ENCODE data around the gene KIAA1755. TPM values are rescaled to one million over a fixed set of nuclear protein-coding genes. Genes with fewer than 3 reads are reported as not detected.

Gene KIAA1755
- total and polyA plus RNA-seq, 2 experiments from 2014 or later: 4.0 to 5.1 TPM

GRCh38 chr20:38200646-38201045 lies 59.9 kb downstream of the KIAA1755 start:
- in situ Hi-C loops (cut with MboI): no loop called here
- no peak overlapping the region for H3K27ac ChIP-seq
- no peak overlapping the region for H3K4me2 ChIP-seq (ENCODE audit: unreplicated experiment)
- no peaks in the 10 kb centered on the region for H3K79me2 ChIP-seq (ENCODE audit: insufficient read depth)
- no peaks in the 10 kb centered on the region for H3K36me3 ChIP-seq (ENCODE audit: low read depth)
- no peak for TF ChIP-seq EZH2 (IDR thresholded peaks at IDR 0.05; ENCODE audit: insufficient read depth, poor library complexity, severe bottlenecking)
- no peak for TF ChIP-seq EZH2phosphoT487 (IDR thresholded peaks at IDR 0.05; ENCODE audit: insufficient read depth, low read depth)
- peaks cover 16% of the 10 kb centered on the region; the same call in 1 of the 2 replicates for H3F3A ChIP-seq (ENCODE audit: insufficient read depth)
- 66 to 73% methylated on average over 3 of the region's 3 CpGs for WGBS, 2 experiments (ENCODE audit: low coverage in 1 of 2, low lambda C conversion rate in 2 of 2, missing lambda C conversion rate in 2 of 2)
- H2AFZ ChIP-seq: no peak overlapping the region
- H3K9me2 ChIP-seq (ENCODE audit: insufficient read depth): no peaks in the 10 kb centered on the region
- H3K4me1 ChIP-seq (ENCODE audit: insufficient read depth): peaks cover 17% of the 10 kb centered on the region; the same call in 1 of the 2 replicates
- no peak for DNase-seq
- H3K9me3 ChIP-seq (ENCODE audit: low read depth): no peaks in the 10 kb centered on the region
- H3K4me3 ChIP-seq: no peak overlapping the region
- H3K9ac ChIP-seq: no peak overlapping the region
- no peaks in the 10 kb centered on the region for H3K27me3 ChIP-seq (replicated peaks; ENCODE audit: insufficient read depth)
- H4K20me1 ChIP-seq (ENCODE audit: insufficient read depth): no peaks in the 10 kb centered on the region

- Histone ChIP-seq H3K27ac (no peak overlapping the region), H3F3A (ENCODE audit: insufficient read depth) (peaks cover 16% of the 10 kb centered on the region; the same call in 1 of the 2 replicates), H3K9me2 (ENCODE audit: insufficient read depth) (no peaks in the 10 kb centered on the region), H3K4me2 (ENCODE audit: unreplicated experiment) (no peak overlapping the region), H3K4me3 (no peak overlapping the region), H2AFZ (no peak overlapping the region), H3K4me1 (ENCODE audit: insufficient read depth) (peaks cover 17% of the 10 kb centered on the region; the same call in 1 of the 2 replicates), H3K79me2 (ENCODE audit: insufficient read depth) (no peaks in the 10 kb centered on the region), H3K9me3 (ENCODE audit: low read depth) (no peaks in the 10 kb centered on the region), H3K9ac (no peak overlapping the region), H3K27me3 (replicated peaks; ENCODE audit: insufficient read depth) (no peaks in the 10 kb centered on the region), H4K20me1 (ENCODE audit: insufficient read depth) (no peaks in the 10 kb centered on the region), H3K36me3 (ENCODE audit: low read depth) (no peaks in the 10 kb centered on the region)
- WGBS, 2 experiments (ENCODE audit: low coverage in 1 of 2, low lambda C conversion rate in 2 of 2, missing lambda C conversion rate in 2 of 2): 96 to 98% methylated on average over 14 of the region's 14 CpGs
- DNase-seq: no peak
- in situ Hi-C loops (cut with MboI): no loop called here
- TF ChIP-seq EZH2 (IDR thresholded peaks at IDR 0.05; ENCODE audit: insufficient read depth, poor library complexity, severe bottlenecking): no peak
Measured at GRCh38 chr20:38199501-38200390, 60.8 kb downstream of the KIAA1755 start.

GRCh38 chr20:38198238-38198861 lies 62.2 kb downstream of the KIAA1755 start:
- TF ChIP-seq EZH2phosphoT487 (IDR thresholded peaks at IDR 0.05; ENCODE audit: insufficient read depth, low read depth) (no peak), EZH2 (IDR thresholded peaks at IDR 0.05; ENCODE audit: insufficient read depth, poor library complexity, severe bottlenecking) (no peak)
- Histone ChIP-seq H3K9me2 (ENCODE audit: insufficient read depth) (no peaks in the 10 kb centered on the region), H3F3A (ENCODE audit: insufficient read depth) (peaks cover 6% of the 10 kb centered on the region; the same call in 1 of the 2 replicates), H3K36me3 (ENCODE audit: low read depth) (no peaks in the 10 kb centered on the region), H3K4me3 (no peak overlapping the region), H2AFZ (no peak overlapping the region), H3K9me3 (ENCODE audit: low read depth) (no peaks in the 10 kb centered on the region), H3K4me2 (ENCODE audit: unreplicated experiment) (no peak overlapping the region), H3K9ac (no peak overlapping the region), H3K27ac (no peak overlapping the region), H3K27me3 (replicated peaks; ENCODE audit: insufficient read depth) (no peaks in the 10 kb centered on the region), H3K4me1 (ENCODE audit: insufficient read depth) (peaks cover 17% of the 10 kb centered on the region; the same call in 1 of the 2 replicates), H3K79me2 (ENCODE audit: insufficient read depth) (no peaks in the 10 kb centered on the region), H4K20me1 (ENCODE audit: insufficient read depth) (no peaks in the 10 kb centered on the region)
- WGBS, 2 experiments (ENCODE audit: low coverage in 1 of 2, low lambda C conversion rate in 2 of 2, missing lambda C conversion rate in 2 of 2): 55 to 62% methylated on average over 8 of the region's 8 CpGs
- peak; percentile 56 for DNase-seq
- in situ Hi-C loops (cut with MboI): no loop called here

- no peak for DNase-seq
- H3K9me3 ChIP-seq (ENCODE audit: low read depth): no peaks in the 10 kb centered on the region
- H3K4me3 ChIP-seq: no peak overlapping the region
- H4K20me1 ChIP-seq (ENCODE audit: insufficient read depth): no peaks in the 10 kb centered on the region
- in situ Hi-C loops (cut with MboI): no loop called here
- no peaks in the 10 kb centered on the region for H3K79me2 ChIP-seq (ENCODE audit: insufficient read depth)
- H3K9me2 ChIP-seq (ENCODE audit: insufficient read depth): no peaks in the 10 kb centered on the region
- 95% methylated on average over 1 of the region's 1 CpG for WGBS, 2 experiments (ENCODE audit: low coverage in 1 of 2, low lambda C conversion rate in 2 of 2, missing lambda C conversion rate in 2 of 2)
- H3K27ac ChIP-seq: no peak overlapping the region
- H3K4me2 ChIP-seq (ENCODE audit: unreplicated experiment): no peak overlapping the region
- no peaks in the 10 kb centered on the region for H3K27me3 ChIP-seq (replicated peaks; ENCODE audit: insufficient read depth)
- H3K9ac ChIP-seq: no peak overlapping the region
- peaks cover 6% of the 10 kb centered on the region; the same call in 1 of the 2 replicates for H3F3A ChIP-seq (ENCODE audit: insufficient read depth)
- H3K36me3 ChIP-seq (ENCODE audit: low read depth): no peaks in the 10 kb centered on the region
- TF ChIP-seq EZH2phosphoT487 (IDR thresholded peaks at IDR 0.05; ENCODE audit: insufficient read depth, low read depth): no peak
- TF ChIP-seq EZH2 (IDR thresholded peaks at IDR 0.05; ENCODE audit: insufficient read depth, poor library complexity, severe bottlenecking): no peak
- H2AFZ ChIP-seq: no peak overlapping the region
- peaks cover 17% of the 10 kb centered on the region; the same call in 1 of the 2 replicates for H3K4me1 ChIP-seq (ENCODE audit: insufficient read depth)
Measured at GRCh38 chr20:38197619-38198018, 62.9 kb downstream of the KIAA1755 start.
